KOPT-K1 (cell line): ENCODE measurements around the gene TFB2M.
"Not testable (repeated sequence)": the region's sequence is repeated elsewhere in the genome, so short reads cannot be mapped to it uniquely, and the experiment has no call there.

Source experiments
- H3K27ac ChIP-seq: fragments of 200-600 bp; sonication (generic); 2 replicates; pipeline ENCODE4 v1.5.1; 2016; ENCODE audit warnings: antibody characterized with exemption, mild to moderate bottlenecking, low read depth, low read length; ENCODE audit not compliant: poor library complexity, severe bottlenecking
- H3K36me3 ChIP-seq: fragments of 200-600 bp; sonication (generic); 2 replicates; pipeline ENCODE4 v1.5.1; 2017; ENCODE audit warnings: antibody characterized with exemption, mild to moderate bottlenecking, low read length, moderate library complexity; ENCODE audit not compliant: insufficient read depth
- H3K9me3 ChIP-seq: fragments of 200-600 bp; sonication (generic); 2 replicates; pipeline ENCODE4 v1.5.1; 2017; ENCODE audit warnings: antibody characterized with exemption, low read length, mild to moderate bottlenecking; ENCODE audit not compliant: insufficient read depth, poor library complexity, severe bottlenecking

Gene TFB2M

GRCh38 chr1:246572785-246573184 lies 6.7 kb upstream of the TFB2M start:
- Histone ChIP-seq H3K36me3 (no peaks in the 10 kb centered on the region; the same call in 1 of the 2 replicates), H3K9me3 (no peaks in the 10 kb centered on the region), H3K27ac (no peak overlapping the region)

- Histone ChIP-seq H3K36me3 (no peaks in the 10 kb centered on the region; the same call in 1 of the 2 replicates), H3K9me3 (no peaks in the 10 kb centered on the region), H3K27ac (no peak overlapping the region)
Observed at GRCh38 chr1:246571953-246572352, 5.9 kb upstream of the TFB2M start.

- not testable (repeated sequence) for H3K27ac ChIP-seq, H3K9me3 ChIP-seq, H3K36me3 ChIP-seq
Observed at GRCh38 chr1:246571309-246571708, 5.2 kb upstream of the TFB2M start.

DNA sequence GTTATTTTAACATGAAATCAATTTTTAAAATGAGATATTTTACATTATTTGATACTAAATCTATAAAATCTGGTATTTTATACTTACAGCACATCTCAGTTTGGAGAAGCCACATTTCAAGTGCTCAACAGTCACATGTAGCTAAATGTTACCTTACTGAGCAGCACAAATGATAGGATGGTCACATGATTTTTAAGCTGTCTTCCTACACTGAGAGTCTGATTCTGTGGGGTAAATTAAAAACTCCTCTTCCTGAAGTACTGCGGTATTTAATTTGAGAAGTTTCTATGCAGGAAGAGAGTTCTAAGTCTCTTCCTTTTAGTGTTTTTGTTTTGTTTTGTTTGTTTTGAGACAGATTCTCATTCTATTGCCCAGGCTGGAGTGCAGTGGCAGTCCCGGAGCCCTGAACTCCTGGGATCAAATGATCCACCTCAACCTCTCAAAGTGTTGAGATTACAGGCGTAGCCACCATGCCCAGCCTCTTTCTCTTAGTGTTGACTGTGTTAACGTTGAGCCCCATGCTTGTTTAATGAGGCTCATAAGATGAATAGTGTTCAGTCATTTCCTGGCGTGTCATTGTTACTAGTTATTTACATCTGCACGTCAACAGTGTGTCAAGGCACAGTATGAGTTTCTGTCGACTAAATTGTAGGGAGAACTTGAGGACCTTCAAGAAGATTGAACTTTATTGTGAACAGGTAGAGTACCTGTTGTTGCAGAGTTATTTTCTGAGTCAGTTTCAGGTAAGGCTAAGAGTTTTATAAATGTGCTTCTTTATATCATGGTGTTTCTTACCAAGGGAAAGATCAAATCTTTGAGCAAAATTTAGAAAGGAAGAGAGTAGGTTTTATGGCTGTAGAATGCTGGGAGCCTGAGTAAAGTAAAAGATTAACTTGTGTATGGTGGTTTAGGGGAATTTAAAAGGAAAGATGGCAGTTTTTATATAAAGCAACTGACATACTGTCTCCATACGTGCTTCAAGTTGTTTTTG lies 3.5 kb upstream of the TFB2M start:
- no peaks in the 10 kb centered on the region; the same call in 1 of the 2 replicates for H3K36me3 ChIP-seq
- H3K9me3 ChIP-seq: no peaks in the 10 kb centered on the region
- H3K27ac ChIP-seq: no peak overlapping the region

- Histone ChIP-seq H3K9me3 (no peaks in the 10 kb centered on the region), H3K27ac (no peak overlapping the region), H3K36me3 (peaks cover 16% of the 10 kb centered on the region)
Observed at GRCh38 chr1:246567646-246568235, 1.7 kb upstream of the TFB2M start.

- H3K9me3 ChIP-seq: no peaks in the 10 kb centered on the region
- peaks cover 23% of the 10 kb centered on the region for H3K36me3 ChIP-seq
- peak overlapping the region; percentile 79 for H3K27ac ChIP-seq
Observed at GRCh38 chr1:246566813-246567645, 968 bp upstream of the TFB2M start.

DNA sequence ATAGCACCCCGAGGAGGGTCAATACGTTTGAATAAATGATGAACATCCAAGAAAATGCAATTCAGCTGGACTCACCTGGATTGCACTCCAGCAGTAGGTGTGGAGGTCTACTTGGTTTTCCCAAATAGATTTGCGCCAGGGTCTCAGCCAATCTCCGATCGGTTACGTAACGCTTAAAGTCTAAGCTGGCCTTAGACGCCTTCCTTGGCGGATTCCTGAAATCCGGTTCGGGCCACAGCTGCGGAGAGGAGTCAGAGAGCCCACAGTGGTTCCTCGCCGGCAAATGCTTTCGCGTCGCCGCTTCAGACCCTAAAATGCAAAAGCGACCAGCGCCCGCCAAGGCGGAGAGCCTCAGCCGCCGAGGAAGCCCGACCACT lies 322 bp downstream of the TFB2M start:
- peak overlapping the region; percentile 79 for H3K27ac ChIP-seq
- H3K9me3 ChIP-seq: no peaks in the 10 kb centered on the region
- peaks cover 26% of the 10 kb centered on the region for H3K36me3 ChIP-seq

DNA sequence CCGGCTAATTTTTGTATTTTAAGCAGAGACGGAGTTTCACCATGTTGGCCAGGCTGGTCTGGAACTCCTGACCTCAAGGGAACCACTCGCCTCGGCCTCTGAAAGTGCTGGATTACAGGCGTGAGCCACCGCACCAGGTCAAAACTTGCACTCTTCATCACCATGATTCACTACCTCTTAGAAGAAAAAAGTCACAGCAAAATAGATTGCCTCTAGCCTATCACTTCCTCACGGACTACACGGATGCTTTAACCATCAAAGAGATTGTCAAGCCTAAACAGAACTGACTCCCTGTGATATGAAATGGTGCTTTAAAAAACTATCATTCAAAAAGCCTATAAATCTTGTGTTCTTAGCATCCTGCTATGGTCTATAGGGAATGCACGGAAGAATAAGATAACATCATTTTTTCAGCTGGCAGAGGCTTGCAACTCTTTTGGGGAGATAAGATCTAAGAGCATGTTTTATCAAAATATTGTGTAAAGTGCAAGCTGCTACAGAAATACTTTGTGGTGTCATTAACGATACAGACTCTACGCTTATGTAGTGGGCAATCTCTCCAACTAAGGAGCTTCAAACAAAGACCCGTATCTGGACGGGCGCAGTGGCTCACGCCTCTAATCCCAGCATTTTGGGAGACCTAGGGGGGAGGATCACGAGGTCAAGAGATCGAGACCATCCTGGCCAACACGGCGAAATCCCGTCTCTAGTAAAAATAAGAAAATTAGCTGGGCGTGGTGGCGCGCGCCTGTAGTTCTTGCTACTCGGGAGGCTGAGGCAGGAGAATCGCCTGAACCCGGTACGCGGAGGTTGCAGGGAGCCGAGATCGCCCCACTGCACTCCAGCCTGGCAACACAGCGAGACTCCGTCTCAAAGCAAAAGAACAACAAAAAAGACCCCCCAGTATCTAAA lies 966 bp downstream of the TFB2M start:
- Histone ChIP-seq H3K27ac (peak overlapping the region; percentile 79), H3K9me3 (no peaks in the 10 kb centered on the region)

DNA sequence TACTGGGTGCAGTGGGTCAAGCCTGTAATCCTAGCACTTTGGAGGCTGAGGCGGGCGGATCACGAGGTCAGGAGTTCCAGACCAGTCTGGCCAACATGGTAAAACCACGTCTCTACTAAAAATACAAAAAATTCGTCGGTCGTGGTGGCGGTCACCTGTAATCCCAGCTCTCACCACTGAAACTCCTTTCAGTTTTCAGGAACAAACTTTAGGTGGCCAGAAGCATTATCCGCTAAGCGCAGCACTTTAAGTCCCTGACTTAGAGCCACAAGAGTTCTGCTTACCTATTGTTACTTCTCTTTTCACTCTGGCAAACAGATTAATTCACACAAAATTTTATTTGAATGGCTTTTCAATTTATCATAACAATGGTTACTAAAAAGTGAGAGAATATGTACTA lies 5.2 kb downstream of the TFB2M start:
- not testable (repeated sequence) for H3K9me3 ChIP-seq, H3K27ac ChIP-seq
- peaks cover 67% of the 10 kb centered on the region for H3K36me3 ChIP-seq

More for the DNA sequence above, 966 bp downstream of the TFB2M start:
- H3K36me3 ChIP-seq: peaks cover 32% of the 10 kb centered on the region

DNA sequence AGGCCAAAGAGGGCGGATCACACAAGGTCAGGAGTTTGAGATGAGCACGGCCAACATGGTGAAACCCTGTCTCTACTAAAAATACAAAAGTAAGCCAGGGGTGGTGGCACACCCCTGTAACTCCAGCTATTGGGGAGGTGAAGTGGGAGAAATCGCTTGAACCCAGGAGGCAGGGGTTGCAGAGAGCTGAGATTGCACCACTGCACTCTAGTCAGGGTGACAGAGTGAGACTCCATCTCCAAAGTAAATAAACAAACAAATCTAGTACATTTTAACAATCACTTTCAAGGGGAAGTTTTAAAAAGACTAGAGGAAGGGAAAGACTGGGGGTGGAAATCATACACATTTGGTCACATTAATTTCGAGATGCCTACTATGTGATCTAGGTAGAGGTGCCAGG lies 6.8 kb downstream of the TFB2M start:
- Histone ChIP-seq H3K27ac (no peak overlapping the region), H3K9me3 (no peaks in the 10 kb centered on the region), H3K36me3 (peaks cover 76% of the 10 kb centered on the region)

DNA sequence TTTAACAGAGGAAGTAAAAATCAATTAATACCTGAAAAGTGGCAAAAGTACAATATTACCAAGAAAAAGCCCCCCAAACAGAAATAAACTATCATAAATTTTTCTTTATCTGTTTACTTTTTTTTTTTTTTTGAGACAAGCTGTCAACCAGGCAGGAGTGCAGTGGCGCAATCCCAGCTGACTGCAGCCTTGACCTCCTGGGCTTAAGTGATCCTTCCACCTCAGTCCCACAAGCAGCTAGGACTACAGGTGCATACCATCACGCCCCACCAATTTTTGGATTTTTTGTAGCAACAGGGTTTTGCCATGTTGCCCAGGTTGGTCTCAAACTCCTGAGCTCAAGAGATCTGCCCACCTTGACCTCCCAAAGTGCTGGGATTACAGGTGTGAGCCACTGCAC lies 8.0 kb downstream of the TFB2M start:
- Histone ChIP-seq H3K27ac (no peak overlapping the region), H3K36me3 (peaks cover 76% of the 10 kb centered on the region), H3K9me3 (no peaks in the 10 kb centered on the region)

DNA sequence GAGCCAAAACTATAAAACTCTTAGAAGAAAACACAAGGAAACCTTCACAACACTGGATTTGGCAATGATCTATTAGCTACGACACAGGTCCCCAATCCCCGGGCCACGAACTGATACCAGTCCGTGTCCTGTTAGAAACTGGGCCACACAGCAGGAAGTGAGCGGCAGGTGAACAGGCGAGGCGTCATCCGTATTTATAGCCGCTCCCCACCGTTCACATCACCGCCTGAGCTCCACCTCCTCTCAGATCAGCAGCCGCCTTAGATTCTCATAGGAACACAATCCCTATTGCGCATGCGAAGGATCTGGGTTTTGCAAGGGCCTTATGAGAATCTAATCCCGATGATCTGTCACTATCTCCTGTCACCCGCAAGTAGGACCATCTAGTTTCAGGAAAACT lies 11.9 kb downstream of the TFB2M start:
- Histone ChIP-seq H3K9me3 (no peaks in the 10 kb centered on the region), H3K36me3 (peaks cover 81% of the 10 kb centered on the region), H3K27ac (no peak overlapping the region)

DNA sequence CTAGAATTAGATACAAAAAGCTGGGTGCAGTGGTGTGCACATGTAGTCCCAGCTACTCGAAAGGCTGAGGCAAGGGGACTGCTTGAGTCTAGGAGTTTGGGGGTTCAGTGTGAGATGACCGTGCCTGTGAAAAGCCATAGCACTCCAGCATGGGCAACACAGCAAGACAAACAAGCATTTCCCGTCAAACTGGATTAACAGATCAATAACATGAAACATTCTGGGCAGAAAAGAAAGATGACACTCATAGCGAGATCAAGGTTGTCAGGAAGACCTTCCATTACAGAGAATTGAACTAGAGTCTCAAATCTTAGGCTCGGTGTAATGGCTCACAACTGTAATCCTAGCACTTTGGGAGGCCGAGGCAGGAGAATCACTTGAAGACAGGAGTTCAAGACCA lies 14.0 kb downstream of the TFB2M start:
- Histone ChIP-seq H3K36me3 (peaks cover 84% of the 10 kb centered on the region), H3K27ac (no peak overlapping the region), H3K9me3 (no peaks in the 10 kb centered on the region)

DNA sequence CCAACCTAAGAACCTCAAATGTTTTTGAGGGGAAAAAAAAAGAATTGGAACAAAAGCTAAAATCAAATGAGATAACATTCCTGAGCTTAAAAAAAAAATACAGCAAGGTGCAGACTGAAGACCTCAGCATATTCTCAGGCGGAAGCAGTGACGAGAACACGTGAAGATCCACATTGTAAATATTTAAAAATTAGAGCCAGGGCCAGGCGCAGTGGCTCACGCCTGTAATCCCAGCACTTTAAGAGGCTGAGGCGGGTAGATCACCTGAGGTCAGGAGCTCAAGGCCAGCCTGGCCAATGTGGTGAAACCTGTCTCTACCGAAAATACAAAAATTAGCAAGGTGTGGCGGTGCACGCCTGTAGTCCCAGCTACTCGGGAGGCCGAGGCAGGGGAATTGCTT lies 15.7 kb downstream of the TFB2M start:
- no peak overlapping the region for H3K27ac ChIP-seq
- H3K36me3 ChIP-seq: peaks cover 82% of the 10 kb centered on the region
- no peaks in the 10 kb centered on the region for H3K9me3 ChIP-seq
